HG03066 (cell line): ENCODE measurements around the gene PDGFRB.
A peak's percentile ranks its signal among the peaks of the same experiment; 100 is the strongest.
"Not testable (repeated sequence)": the region's sequence is repeated elsewhere in the genome, so short reads cannot be mapped to it uniquely, and the experiment has no call there.

ENCODE experiments used
- ATAC-seq: cut with Tn5 transposase; IDR thresholded peaks from one replicate; pipeline ENCODE4 v1.9.1; 2021; ENCODE audit warnings: low read depth; ENCODE audit not compliant: unreplicated experiment

Gene PDGFRB

GRCh38 chr5:150101023-150101422, 54.6 kb downstream of the PDGFRB start:
- ATAC-seq, result no peak

GRCh38 chr5:150097152-150097551, 58.5 kb downstream of the PDGFRB start:
- ATAC-seq, result no peak

GRCh38 chr5:150092159-150092787, 63.4 kb downstream of the PDGFRB start:
- no peak for ATAC-seq

- ATAC-seq, result no peak
Observed at GRCh38 chr5:150085950-150086715, 69.5 kb downstream of the PDGFRB start, which contains the start of gene CSF1R. TSS of gene CSF1R (minus strand) at chr5:150086554. CDS start at chr5:150086427, 127 bp downstream.

- ATAC-seq, result no peak
Observed at GRCh38 chr5:150085191-150085912, 70.3 kb downstream of the PDGFRB start.

GRCh38 chr5:150084754-150085153, 70.9 kb downstream of the PDGFRB start:
- not testable (repeated sequence) for ATAC-seq

- no peak for ATAC-seq
Observed at GRCh38 chr5:150082889-150083288, 72.8 kb downstream of the PDGFRB start.

GRCh38 chr5:150082374-150082773, 73.3 kb downstream of the PDGFRB start:
- no peak for ATAC-seq

GRCh38 chr5:150081541-150082283, 73.9 kb downstream of the PDGFRB start:
- peak; percentile 89 for ATAC-seq

- ATAC-seq, result no peak
Observed at GRCh38 chr5:150080696-150081435, 74.8 kb downstream of the PDGFRB start.

GRCh38 chr5:150079909-150080461, 75.7 kb downstream of the PDGFRB start:
- no peak for ATAC-seq

GRCh38 chr5:150078802-150079689, 76.6 kb downstream of the PDGFRB start:
- ATAC-seq, result no peak

- ATAC-seq, result no peak
Observed at GRCh38 chr5:150077996-150078801, 77.4 kb downstream of the PDGFRB start.

GRCh38 chr5:150077060-150077459, 78.6 kb downstream of the PDGFRB start:
- ATAC-seq, result no peak

- ATAC-seq, result no peak
Observed at GRCh38 chr5:150075806-150076205, 79.8 kb downstream of the PDGFRB start.

GRCh38 chr5:150075233-150075632, 80.4 kb downstream of the PDGFRB start:
- ATAC-seq, result no peak

- no peak for ATAC-seq
Observed at GRCh38 chr5:150073677-150074076, 82.0 kb downstream of the PDGFRB start.

GRCh38 chr5:150073086-150073625, 82.5 kb downstream of the PDGFRB start:
- no peak for ATAC-seq
